Measurements from ENCODE around the gene MORC1.
"Not testable (repeated sequence)": the region's sequence is repeated elsewhere in the genome, so short reads cannot be mapped to it uniquely, and the experiment has no call there.

Gene MORC1

GRCh38 chr3:109152320-109152719 lies 34.4 kb upstream of the MORC1 start:
- H3K9me3 ChIP-seq: no peaks in the 10 kb centered on the region
- DNase-seq: no peak
- no peaks in the 10 kb centered on the region for H3K27me3 ChIP-seq
- H3K4me3 ChIP-seq (ENCODE audit: low read depth, low read length): no peak overlapping the region
- H3K36me3 ChIP-seq: no peaks in the 10 kb centered on the region
- no peaks in the 10 kb centered on the region for H3K4me1 ChIP-seq
- no peak for TF ChIP-seq CTCF (IDR thresholded peaks at IDR 0.05; ENCODE audit: low read depth, low read length)

GRCh38 chr3:109149078-109149477 lies 31.1 kb upstream of the MORC1 start:
- no peak for TF ChIP-seq CTCF (IDR thresholded peaks at IDR 0.05; ENCODE audit: low read depth, low read length)
- no peaks in the 10 kb centered on the region for H3K4me1 ChIP-seq
- no peaks in the 10 kb centered on the region for H3K36me3 ChIP-seq
- no peaks in the 10 kb centered on the region for H3K27me3 ChIP-seq
- H3K9me3 ChIP-seq: no peaks in the 10 kb centered on the region
- H3K4me3 ChIP-seq (ENCODE audit: low read depth, low read length): no peak overlapping the region
- DNase-seq: no peak

GRCh38 chr3:109143646-109144045 lies 25.7 kb upstream of the MORC1 start:
- Histone ChIP-seq H3K4me3 (ENCODE audit: low read depth, low read length) (no peak overlapping the region), H3K36me3 (no peaks in the 10 kb centered on the region), H3K9me3 (no peaks in the 10 kb centered on the region), H3K27me3 (no peaks in the 10 kb centered on the region), H3K4me1 (no peaks in the 10 kb centered on the region)
- TF ChIP-seq CTCF (IDR thresholded peaks at IDR 0.05; ENCODE audit: low read depth, low read length): no peak
- no peak for DNase-seq

- no peaks in the 10 kb centered on the region for H3K9me3 ChIP-seq
- H3K27me3 ChIP-seq: no peaks in the 10 kb centered on the region
- no peaks in the 10 kb centered on the region for H3K36me3 ChIP-seq
- TF ChIP-seq CTCF (IDR thresholded peaks at IDR 0.05; ENCODE audit: low read depth, low read length): no peak
- DNase-seq: no peak
- no peaks in the 10 kb centered on the region for H3K4me1 ChIP-seq
- no peak overlapping the region for H3K4me3 ChIP-seq (ENCODE audit: low read depth, low read length)
Observed at GRCh38 chr3:109140318-109140717, 22.4 kb upstream of the MORC1 start.

- H3K4me1 ChIP-seq: no peaks in the 10 kb centered on the region
- no peaks in the 10 kb centered on the region for H3K36me3 ChIP-seq
- no peak for DNase-seq
- H3K27me3 ChIP-seq: no peaks in the 10 kb centered on the region
- H3K9me3 ChIP-seq: no peaks in the 10 kb centered on the region
- H3K4me3 ChIP-seq (ENCODE audit: low read depth, low read length): no peak overlapping the region
- TF ChIP-seq CTCF (IDR thresholded peaks at IDR 0.05; ENCODE audit: low read depth, low read length): no peak
Observed at GRCh38 chr3:109137761-109138160, 19.8 kb upstream of the MORC1 start.

- no peaks in the 10 kb centered on the region for H3K36me3 ChIP-seq
- DNase-seq: no peak
- no peaks in the 10 kb centered on the region for H3K27me3 ChIP-seq
- no peaks in the 10 kb centered on the region for H3K9me3 ChIP-seq
- no peak for TF ChIP-seq CTCF (IDR thresholded peaks at IDR 0.05; ENCODE audit: low read depth, low read length)
- no peaks in the 10 kb centered on the region for H3K4me1 ChIP-seq
- H3K4me3 ChIP-seq (ENCODE audit: low read depth, low read length): no peak within 1 kb of the TSS
Observed at GRCh38 chr3:109136523-109136922, 18.6 kb upstream of the MORC1 start, which contains the start of gene C3orf85. Gene C3orf85, plus strand, starts transcription at chr3:109136719. Its CDS starts 129 bp downstream, at chr3:109136848.

GRCh38 chr3:109133474-109133816 lies 15.5 kb upstream of the MORC1 start:
- not testable (repeated sequence) for H3K4me3 ChIP-seq (ENCODE audit: low read depth, low read length); H3K4me1 ChIP-seq; H3K36me3 ChIP-seq; DNase-seq; H3K9me3 ChIP-seq; H3K27me3 ChIP-seq

Measured in BE2C (cell line).